Skeletal muscle tissue (tissue), 4 donors: ENCODE results near the gene PPIB. TPM values are rescaled to one million over a fixed set of nuclear protein-coding genes. Genes with fewer than 3 reads are reported as not detected.

Experiments
- H3K27ac ChIP-seq: one replicate; pipeline ENCODE4 v1.7.0; 2013; ENCODE audit warnings: mild to moderate bottlenecking, low read depth, low read length, inconsistent platforms
- H3K27me3 ChIP-seq, 3 donors: one replicate each; pipeline ENCODE4 v1.7.0; 2013; ENCODE audit warnings: low read length in 3 of 3; ENCODE audit not compliant: control insufficient read depth in 3 of 3, insufficient read depth in 3 of 3
- H3K36me3 ChIP-seq, 3 donors: one replicate each; pipeline ENCODE4 v1.7.0; 2013; ENCODE audit warnings: low read length in 3 of 3; ENCODE audit not compliant: control insufficient read depth in 3 of 3, insufficient read depth in 3 of 3
- H3K4me1 ChIP-seq, 3 donors: one replicate each; pipeline ENCODE4 v1.7.0; 2013; ENCODE audit warnings: low read length in 3 of 3, mild to moderate bottlenecking in 3 of 3; ENCODE audit not compliant: control insufficient read depth in 3 of 3, insufficient read depth in 3 of 3
- H3K4me3 ChIP-seq, 3 donors: one replicate each; pipeline ENCODE4 v1.7.0; 2013; ENCODE audit warnings: low read length in 3 of 3
- H3K9ac ChIP-seq, 3 donors: one replicate each; pipeline ENCODE4 v1.7.0; 2013; ENCODE audit warnings: low read length in 3 of 3, mild to moderate bottlenecking in 3 of 3, moderate library complexity in 2 of 3, low read depth in 1 of 3
- H3K9me3 ChIP-seq, 3 donors: one replicate each; pipeline ENCODE4 v1.7.0; 2013; ENCODE audit warnings: low read length in 3 of 3; ENCODE audit not compliant: control insufficient read depth in 3 of 3
- total RNA-seq: library from RNA; depleted of rRNA; stranded (reverse); fragments of >200 nt; gene quantifications from one replicate; pipeline ENCODE4 v1.2.3, GENCODE V29; 2014
- donor health status: Osteomylitis.

Gene PPIB
- total RNA-seq, 1 donor from 2014 or later: 199 TPM

DNA sequence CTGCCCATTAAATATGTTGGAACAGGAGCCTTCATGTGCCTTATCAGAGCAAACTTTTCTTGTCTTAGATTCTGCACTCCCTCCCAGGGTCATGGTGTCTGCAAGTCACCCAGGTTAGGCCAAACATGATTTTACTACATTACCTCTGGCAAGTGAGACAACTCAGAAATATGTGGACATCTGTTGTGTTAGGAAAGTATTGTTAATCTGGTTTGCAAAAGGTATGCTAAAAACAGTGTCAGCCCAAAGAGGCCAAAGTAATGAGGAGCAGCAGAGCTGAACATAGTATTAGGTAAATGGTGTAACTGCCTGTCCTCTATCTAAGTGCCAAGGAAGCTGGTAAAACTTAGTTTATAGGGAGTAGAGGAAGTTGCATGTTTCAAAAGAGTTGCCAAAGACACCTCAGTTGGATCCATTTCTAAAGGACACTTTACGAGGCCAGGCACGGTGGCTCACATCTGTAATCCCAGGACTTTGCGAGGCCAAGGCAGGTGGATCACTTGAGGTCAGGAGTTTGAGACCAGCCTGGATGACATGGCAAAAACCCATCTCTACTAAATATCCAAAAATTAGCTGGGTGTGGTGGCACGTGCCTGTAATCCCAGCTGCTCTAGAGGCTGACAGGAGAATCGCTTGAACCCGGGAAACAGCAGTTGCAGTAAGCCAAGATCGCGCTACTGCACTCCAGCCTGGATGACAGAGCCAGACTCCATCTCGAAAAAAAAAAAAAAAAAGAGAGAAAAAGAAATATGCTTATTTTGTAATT lies 22.5 kb upstream of the PPIB start:
- no peak overlapping the region for H3K4me3 ChIP-seq
- no peak overlapping the region for H3K9ac ChIP-seq
- no peaks in the 10 kb centered on the region for H3K27me3 ChIP-seq
- peaks cover under 1 to 7% (median 3%) of the 10 kb centered on the region in 3 donors for H3K36me3 ChIP-seq
- no peak overlapping the region for H3K27ac ChIP-seq
- H3K4me1 ChIP-seq: no peaks in the 10 kb centered on the region
- no peaks in the 10 kb centered on the region for H3K9me3 ChIP-seq

GRCh38 chr15:64182859-64183370 lies 20.1 kb upstream of the PPIB start:
- H3K27ac ChIP-seq: no peak overlapping the region
- H3K4me3 ChIP-seq: no peak overlapping the region
- H3K4me1 ChIP-seq: no peaks in the 10 kb centered on the region
- no peak overlapping the region for H3K9ac ChIP-seq
- H3K36me3 ChIP-seq: peaks cover 6 to 19% (median 9%) of the 10 kb centered on the region in 3 donors
- H3K9me3 ChIP-seq: no peaks in the 10 kb centered on the region
- no peaks in the 10 kb centered on the region for H3K27me3 ChIP-seq

DNA sequence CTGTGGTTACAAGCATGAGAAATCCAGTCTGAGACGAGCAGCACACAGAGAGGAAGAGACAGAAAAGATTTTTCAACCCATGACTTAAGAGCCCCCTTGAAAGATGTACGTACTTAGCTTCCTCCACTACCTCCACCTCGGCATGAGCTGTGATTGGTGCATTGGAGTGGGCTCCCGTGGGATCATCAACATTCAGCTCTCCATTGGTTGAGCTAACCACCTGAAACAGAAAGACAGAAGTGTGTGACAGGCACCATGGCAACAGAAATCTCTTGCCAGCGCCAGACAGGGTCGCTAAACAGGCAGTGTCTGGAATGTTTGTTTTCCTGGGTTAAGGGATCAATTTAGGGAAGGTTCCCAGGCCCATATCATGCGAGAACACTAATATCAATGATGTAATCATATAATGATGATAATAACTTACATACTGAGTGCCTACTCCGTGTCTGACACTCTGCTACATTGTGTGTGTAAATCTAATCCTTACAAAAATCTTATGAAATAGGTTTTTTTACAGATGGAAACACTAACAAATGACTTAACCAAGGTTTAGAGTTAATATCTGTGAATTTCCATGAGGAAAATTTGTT lies 17.5 kb upstream of the PPIB start:
- no peak overlapping the region for H3K9ac ChIP-seq
- H3K9me3 ChIP-seq: no peaks in the 10 kb centered on the region
- no peak overlapping the region for H3K4me3 ChIP-seq
- H3K27me3 ChIP-seq: no peaks in the 10 kb centered on the region
- H3K4me1 ChIP-seq: no peaks in the 10 kb centered on the region
- H3K27ac ChIP-seq: no peak overlapping the region
- peaks cover 6 to 21% (median 13%) of the 10 kb centered on the region in 3 donors for H3K36me3 ChIP-seq

- Histone ChIP-seq H3K9ac (no peak overlapping the region), H3K27ac (no peak overlapping the region), H3K9me3 (no peaks in the 10 kb centered on the region), H3K27me3 (no peaks in the 10 kb centered on the region), H3K36me3 (peaks cover 3 to 6% (median 3%) of the 10 kb centered on the region in 3 donors), H3K4me1 (peaks cover 17 to 27% (median 22%) of the 10 kb centered on the region in 3 donors), H3K4me3 (no peak overlapping the region)
Observed at GRCh38 chr15:64166102-64166890, 3.5 kb upstream of the PPIB start.

DNA sequence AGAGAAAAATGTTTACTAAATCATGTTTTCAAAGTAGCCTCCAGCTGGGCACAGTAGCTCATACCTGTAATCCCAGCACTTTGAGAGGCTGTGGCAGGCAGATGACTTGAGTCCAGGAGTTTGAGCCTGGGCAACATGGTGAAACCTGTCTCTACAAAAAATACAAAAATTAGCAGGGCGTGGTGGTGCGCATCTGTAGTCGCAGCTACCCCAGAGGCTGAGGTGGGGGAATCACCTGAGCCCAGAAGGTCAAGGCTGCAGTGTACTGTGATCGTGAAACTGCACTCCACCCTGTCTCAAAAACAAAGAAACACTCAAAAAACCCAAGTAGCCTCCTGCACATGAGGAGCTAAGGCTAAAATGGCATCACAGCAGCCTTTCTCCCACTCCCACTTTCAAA lies 1.6 kb upstream of the PPIB start:
- H3K4me1 ChIP-seq: peaks cover 21 to 33% (median 22%) of the 10 kb centered on the region in 3 donors
- no peak overlapping the region for H3K4me3 ChIP-seq
- H3K9ac ChIP-seq: no peak overlapping the region
- no peaks in the 10 kb centered on the region for H3K9me3 ChIP-seq
- H3K27me3 ChIP-seq: no peaks in the 10 kb centered on the region
- peak overlapping the region; percentile 90 for H3K27ac ChIP-seq
- peaks cover 10 to 14% (median 13%) of the 10 kb centered on the region in 3 donors for H3K36me3 ChIP-seq

DNA sequence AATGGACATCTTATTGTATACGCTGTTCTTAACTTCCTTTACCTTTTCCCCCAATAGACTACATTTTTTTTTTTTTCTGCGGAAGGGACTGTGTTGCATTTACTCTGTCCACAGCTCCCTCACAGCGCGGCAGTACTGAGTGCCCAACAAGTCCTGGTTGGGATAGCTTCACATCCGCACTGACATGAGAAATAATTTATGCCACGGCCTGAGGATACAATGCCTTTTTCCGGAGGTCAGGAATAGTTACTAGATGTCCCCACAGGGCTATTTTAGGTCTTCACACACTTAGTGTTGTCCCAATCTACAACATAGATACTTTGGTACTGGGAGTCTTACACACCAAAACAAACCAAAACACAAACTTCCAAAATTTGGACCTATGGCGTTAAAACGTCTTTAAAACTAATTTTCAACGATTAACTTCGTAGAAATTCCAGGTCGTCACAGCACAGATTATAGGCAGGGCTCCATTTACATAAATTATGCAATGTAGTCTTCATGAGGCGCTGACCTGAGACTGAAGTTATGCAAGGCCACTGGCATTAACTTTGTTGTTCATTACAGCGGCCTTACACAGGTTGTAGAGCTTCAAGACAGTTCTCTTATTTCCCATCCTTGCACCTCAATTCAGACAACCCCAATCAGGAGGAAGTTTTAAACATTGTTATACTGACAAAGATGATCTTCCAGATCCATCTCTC lies 989 bp upstream of the PPIB start:
- Histone ChIP-seq H3K9me3 (no peaks in the 10 kb centered on the region), H3K27ac (peak overlapping the region; percentile 90), H3K9ac (peak overlapping the region; percentile 71 to 91 (median 82)), H3K4me3 (peak overlapping the region; percentile 76 to 88 (median 84)), H3K4me1 (peaks cover 21 to 33% (median 22%) of the 10 kb centered on the region in 3 donors), H3K36me3 (peaks cover 15 to 18% (median 17%) of the 10 kb centered on the region in 3 donors), H3K27me3 (no peaks in the 10 kb centered on the region)

DNA sequence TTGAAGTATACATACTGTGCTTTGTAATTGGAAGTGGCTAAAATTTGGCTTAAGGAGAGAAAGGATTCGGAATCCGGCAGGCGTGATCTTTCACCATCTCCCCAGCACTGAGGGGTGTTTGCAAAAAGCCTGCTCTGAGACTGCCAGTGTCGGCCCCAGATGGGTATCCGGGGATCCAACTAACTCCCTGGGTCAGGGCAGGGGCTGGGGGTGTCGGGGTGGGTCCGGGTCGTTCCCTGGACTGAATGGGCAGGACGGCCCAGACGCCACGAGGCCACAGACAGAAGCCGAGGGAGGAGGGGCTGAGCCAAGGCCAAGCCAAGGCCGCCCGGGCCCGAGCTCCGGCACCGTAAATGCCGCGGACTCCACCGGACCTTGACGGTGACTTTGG lies 349 bp downstream of the PPIB start:
- Histone ChIP-seq H3K36me3 (peaks cover 28 to 32% (median 31%) of the 10 kb centered on the region in 3 donors), H3K9ac (peak overlapping the region; percentile 82 to 93 (median 92)), H3K4me3 (peak overlapping the region; percentile 93 to 97 (median 94)), H3K27me3 (no peaks in the 10 kb centered on the region), H3K27ac (peak overlapping the region; percentile 82), H3K4me1 (peaks cover 21 to 33% (median 22%) of the 10 kb centered on the region in 3 donors), H3K9me3 (no peaks in the 10 kb centered on the region)

DNA sequence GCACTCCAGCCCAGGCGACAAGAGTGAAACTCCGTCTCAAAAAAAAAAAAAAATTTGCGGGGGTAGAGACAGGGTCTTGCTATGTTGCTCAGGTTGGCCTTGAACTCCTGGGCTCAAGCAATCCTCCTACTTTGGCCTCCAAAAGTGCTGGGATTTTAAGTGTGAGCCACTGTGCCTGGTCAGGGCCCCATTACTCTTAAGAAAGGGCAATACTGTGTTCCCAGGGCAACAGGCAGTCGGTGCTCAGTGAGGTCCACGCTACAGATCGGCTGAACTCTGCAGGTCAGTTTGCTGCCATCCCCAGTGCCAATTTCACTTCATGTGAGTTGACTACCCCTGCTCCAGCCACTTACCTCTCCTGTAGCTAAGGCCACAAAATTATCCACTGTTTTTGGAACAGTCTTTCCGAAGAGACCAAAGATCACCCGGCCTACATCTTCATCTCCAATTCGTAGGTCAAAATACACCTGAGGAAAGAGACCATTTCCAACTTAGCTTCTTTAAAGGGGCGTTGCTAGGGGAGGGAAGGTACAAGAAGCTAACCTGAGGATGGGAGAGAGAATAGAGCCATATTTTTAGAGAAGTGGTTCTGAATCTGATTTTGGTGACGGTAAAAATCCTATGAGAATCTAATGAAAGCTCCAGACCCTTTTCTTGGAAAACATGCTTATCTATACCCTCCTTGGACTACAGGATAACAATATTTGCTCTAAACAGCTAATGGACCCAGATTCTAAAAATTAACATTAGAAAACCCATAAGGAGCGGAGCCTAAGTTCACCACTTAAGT lies 939 bp downstream of the PPIB start:
- Histone ChIP-seq H3K36me3 (peaks cover 33 to 38% (median 36%) of the 10 kb centered on the region in 3 donors), H3K4me1 (peaks cover 21 to 33% (median 22%) of the 10 kb centered on the region in 3 donors), H3K27me3 (no peaks in the 10 kb centered on the region), H3K9me3 (no peaks in the 10 kb centered on the region), H3K4me3 (peak overlapping the region; percentile 93 to 97 (median 94)), H3K27ac (peak overlapping the region; percentile 82), H3K9ac (peak overlapping the region; percentile 82 to 93 (median 92))
